Liver (tissue), 9 donors: ENCODE data around the gene EFCAB11. TPM values are rescaled to one million over a fixed set of nuclear protein-coding genes. Genes with fewer than 3 reads are reported as not detected.

Source experiments
- DNase-seq: peaks from one replicate; pipeline ENCODE4 v3.0.0-alpha.2; 2017; ENCODE audit warnings: low spot score
- H3K27ac ChIP-seq, 2 donors: one replicate each; pipeline ENCODE4 v1.7.0; 2013; ENCODE audit warnings: inconsistent platforms in 2 of 2, low read length in 2 of 2, control low read depth in 1 of 2, low read depth in 1 of 2, mild to moderate bottlenecking in 1 of 2
- H3K27me3 ChIP-seq, 4 donors: one replicate each; pipeline versions ENCODE4 v1.6.1 to v1.7.0; 2013; ENCODE audit warnings: low read length in 3 of 4, inconsistent platforms in 1 of 4, mild to moderate bottlenecking in 1 of 4, moderate library complexity in 1 of 4; ENCODE audit not compliant: control insufficient read depth in 4 of 4, insufficient read depth in 4 of 4
- H3K36me3 ChIP-seq, 4 donors: one replicate each; pipeline versions ENCODE4 v1.6.1 to v1.7.0; 2013; ENCODE audit warnings: low read length in 3 of 4, mild to moderate bottlenecking in 3 of 4, low read depth in 1 of 4, moderate library complexity in 1 of 4; ENCODE audit not compliant: control insufficient read depth in 4 of 4, insufficient read depth in 3 of 4
- H3K4me1 ChIP-seq, 4 donors: one replicate each; pipeline versions ENCODE4 v1.6.1 to v1.7.0; 2013; ENCODE audit warnings: low read length in 3 of 4, mild to moderate bottlenecking in 3 of 4, moderate library complexity in 1 of 4; ENCODE audit not compliant: control insufficient read depth in 4 of 4, insufficient read depth in 4 of 4
- H3K4me3 ChIP-seq, 3 donors: one replicate each; pipeline versions ENCODE4 v1.6.1 to v1.7.0; 2013; ENCODE audit warnings: low read length in 3 of 3, control low read depth in 1 of 3, low read depth in 1 of 3, mild to moderate bottlenecking in 1 of 3
- H3K9ac ChIP-seq, 2 donors: one replicate each; pipeline ENCODE4 v1.7.0; 2013; ENCODE audit warnings: low read length in 2 of 2, mild to moderate bottlenecking in 2 of 2, moderate library complexity in 2 of 2, control low read depth in 1 of 2, low read depth in 1 of 2
- H3K9me3 ChIP-seq, 4 donors: one replicate each; pipeline versions ENCODE4 v1.6.1 to v1.7.0; 2013; ENCODE audit warnings: low read length in 3 of 4; ENCODE audit not compliant: control insufficient read depth in 4 of 4
- CTCF ChIP-seq: fragments of 150-350 bp; IDR thresholded peaks from 2 replicates; pipeline ENCODE4 v1.5.1; 2017; ENCODE audit warnings: improper control_type of control experiment, low read depth, low read length; ENCODE audit not compliant: missing input control
- EGR1 ChIP-seq, 2 donors: IDR thresholded peaks; 2 replicates each; pipeline ENCODE4 v1.6.1; 2016 to 2018; ENCODE audit warnings: antibody characterized with exemption in 2 of 2, low read depth in 2 of 2
- FOXA1 ChIP-seq: IDR thresholded peaks from 2 replicates; pipeline ENCODE4 v1.6.1; 2016; ENCODE audit warnings: antibody characterized with exemption
- FOXA2 ChIP-seq: IDR thresholded peaks from 2 replicates; pipeline ENCODE4 v1.6.1; 2016; ENCODE audit warnings: antibody characterized with exemption
- GABPA ChIP-seq, 2 donors: IDR thresholded peaks in 1 of 2; conservative IDR thresholded peaks in 1 of 2; 2 replicates each; pipeline ENCODE4 v1.6.1; 2016; ENCODE audit warnings: antibody characterized with exemption in 2 of 2, mild to moderate bottlenecking in 1 of 2, moderate library complexity in 1 of 2
- HNF4A ChIP-seq, 2 donors: conservative IDR thresholded peaks; 2 replicates each; pipeline ENCODE4 v1.6.1; 2016; ENCODE audit warnings: antibody characterized with exemption in 2 of 2, mild to moderate bottlenecking in 2 of 2
- HNF4G ChIP-seq: IDR thresholded peaks from 2 replicates; pipeline ENCODE4 v1.6.1; 2016; ENCODE audit warnings: antibody characterized with exemption
- JUND ChIP-seq, 2 donors: IDR thresholded peaks; 2 replicates each; pipeline ENCODE4 v1.6.1; 2016; ENCODE audit warnings: antibody characterized with exemption in 2 of 2
- NR2F2 ChIP-seq: IDR thresholded peaks from 2 replicates; pipeline ENCODE4 v1.6.1; 2016; ENCODE audit warnings: antibody characterized with exemption
- RAD21 ChIP-seq, 2 donors: IDR thresholded peaks; 2 replicates each; pipeline ENCODE4 v1.6.1; 2016; ENCODE audit warnings: antibody characterized with exemption in 2 of 2, mild to moderate bottlenecking in 2 of 2
- REST ChIP-seq: IDR thresholded peaks from 2 replicates; pipeline ENCODE4 v1.6.1; 2016; ENCODE audit warnings: antibody characterized with exemption, mild to moderate bottlenecking
- RXRA ChIP-seq, 2 donors: IDR thresholded peaks; 2 replicates each; pipeline ENCODE4 v1.6.1; 2017 to 2018; ENCODE audit warnings: antibody characterized with exemption in 2 of 2, mild to moderate bottlenecking in 1 of 2
- TAF1 ChIP-seq: conservative IDR thresholded peaks from 2 replicates; pipeline ENCODE4 v1.6.1; 2016; ENCODE audit warnings: antibody characterized with exemption, mild to moderate bottlenecking
- YY1 ChIP-seq: IDR thresholded peaks from 2 replicates; pipeline ENCODE4 v1.6.1; 2016; ENCODE audit warnings: antibody characterized with exemption, mild to moderate bottlenecking
- WGBS: extraction: QIAGEN DNeasy Blood & Tissue Kit; methylation state at CpG from one replicate; pipeline ENCODE4 v1.1.7; 2013; 5-methylcytosine and 5-hydroxymethylcytosine counted together
- polyA plus RNA-seq, 2 donors: library from polyadenylated mRNA; stranded (reverse) in 1 of 2; unstranded in 1 of 2; fragments of 200-250 nt in 1 of 2; fragments of >200 nt in 1 of 2; fragmentation: Nextera tagmentation in 1 of 2; extraction: Ambion mirVana in 1 of 2; gene quantifications; one replicate each; pipeline versions ENCODE4 v1.2.1 to v1.2.3, GENCODE V29; 2013 to 2015
- total RNA-seq, 2 donors: library from RNA; depleted of rRNA; stranded (reverse); fragments of >200 nt; gene quantifications; one replicate each; pipeline ENCODE4 v1.2.3, GENCODE V29; 2014
- TF ChIP-seq, protein P1 (sequence below): IDR thresholded peaks from 2 replicates; pipeline ENCODE4 v1.6.1; 2016; ENCODE audit warnings: antibody characterized with exemption
- TF ChIP-seq, protein P2 (sequence below): IDR thresholded peaks from 2 replicates; pipeline ENCODE4 v1.6.1; 2016; ENCODE audit warnings: antibody characterized with exemption
- donor health status: healthy.
- donor health status: healthy.
- donor health status: healthy.
- donor health status: healthy.
- donor health status: healthy.

EFCAB11 gene
- total and polyA plus RNA-seq, 4 donors, result 2.1 to 4.7 (median 3.4) TPM

- H3K27me3 ChIP-seq, result no peaks in the 10 kb centered on the region
- no peak overlapping the region for H3K4me3 ChIP-seq
- H3K9ac ChIP-seq, result no peak overlapping the region
- TF ChIP-seq HNF4G (no peak), EGR1 (IDR thresholded peaks at IDR 0.05; ENCODE audit: low read depth in 2 of 2) (no peak), TAF1 (no peak), JUND (IDR thresholded peaks at IDR 0.05) (no peak), GABPA (IDR thresholded peaks at IDR 0.05 in 1 of 2, conservative IDR thresholded peaks at IDR 0.05 in 1 of 2) (no peak), CTCF (no peak), HNF4A (conservative IDR thresholded peaks at IDR 0.05) (no peak)
- TF ChIP-seq, protein P1, sequence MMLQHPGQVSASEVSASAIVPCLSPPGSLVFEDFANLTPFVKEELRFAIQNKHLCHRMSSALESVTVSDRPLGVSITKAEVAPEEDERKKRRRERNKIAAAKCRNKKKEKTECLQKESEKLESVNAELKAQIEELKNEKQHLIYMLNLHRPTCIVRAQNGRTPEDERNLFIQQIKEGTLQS, result no peak
- TF ChIP-seq, protein P2, sequence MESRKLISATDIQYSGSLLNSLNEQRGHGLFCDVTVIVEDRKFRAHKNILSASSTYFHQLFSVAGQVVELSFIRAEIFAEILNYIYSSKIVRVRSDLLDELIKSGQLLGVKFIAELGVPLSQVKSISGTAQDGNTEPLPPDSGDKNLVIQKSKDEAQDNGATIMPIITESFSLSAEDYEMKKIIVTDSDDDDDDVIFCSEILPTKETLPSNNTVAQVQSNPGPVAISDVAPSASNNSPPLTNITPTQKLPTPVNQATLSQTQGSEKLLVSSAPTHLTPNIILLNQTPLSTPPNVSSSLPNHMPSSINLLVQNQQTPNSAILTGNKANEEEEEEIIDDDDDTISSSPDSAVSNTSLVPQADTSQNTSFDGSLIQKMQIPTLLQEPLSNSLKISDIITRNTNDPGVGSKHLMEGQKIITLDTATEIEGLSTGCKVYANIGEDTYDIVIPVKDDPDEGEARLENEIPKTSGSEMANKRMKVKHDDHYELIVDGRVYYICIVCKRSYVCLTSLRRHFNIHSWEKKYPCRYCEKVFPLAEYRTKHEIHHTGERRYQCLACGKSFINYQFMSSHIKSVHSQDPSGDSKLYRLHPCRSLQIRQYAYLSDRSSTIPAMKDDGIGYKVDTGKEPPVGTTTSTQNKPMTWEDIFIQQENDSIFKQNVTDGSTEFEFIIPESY, result no peak
- H3K27ac ChIP-seq, result no peak overlapping the region
- H3K36me3 ChIP-seq, result no peaks in the 10 kb centered on the region
- 89% methylated on average over 7 of the region's 7 CpGs for WGBS
- no peaks in the 10 kb centered on the region for H3K9me3 ChIP-seq
- DNase-seq, result no peak
- no peaks in the 10 kb centered on the region for H3K4me1 ChIP-seq
Measured at GRCh38 chr14:89773151-89773550, 181.4 kb downstream of the EFCAB11 start.

DNA sequence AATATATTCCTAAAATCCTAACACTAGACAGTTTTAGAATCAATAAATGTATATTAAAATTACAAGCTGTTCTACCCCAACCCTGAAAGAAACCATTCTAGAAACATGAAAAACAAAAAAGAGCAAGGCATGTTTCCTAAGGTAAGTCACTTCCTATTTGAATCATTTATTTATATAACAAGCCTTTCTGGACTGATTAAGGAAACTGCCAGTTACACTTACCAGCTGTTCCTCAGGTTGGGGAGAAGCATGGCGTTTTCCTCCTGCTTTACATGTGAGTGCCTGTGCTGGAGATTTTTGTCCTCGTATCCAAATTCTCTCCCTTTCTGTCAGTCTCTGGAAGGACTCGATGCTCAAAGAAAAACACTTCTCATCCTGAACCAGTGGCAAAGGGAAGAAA is 183.3 kb downstream of the EFCAB11 start:
- 76% methylated on average over 3 of the region's 3 CpGs for WGBS
- H3K4me3 ChIP-seq, result no peak overlapping the region
- TF ChIP-seq FOXA1 (no peak), TAF1 (no peak), REST (no peak), EGR1 (IDR thresholded peaks at IDR 0.05; ENCODE audit: low read depth in 2 of 2) (no peak), JUND (IDR thresholded peaks at IDR 0.05) (no peak), FOXA2 (no peak), NR2F2 (no peak), HNF4G (no peak), RXRA (IDR thresholded peaks at IDR 0.05) (no peak), CTCF (no peak), YY1 (no peak), HNF4A (conservative IDR thresholded peaks at IDR 0.05) (no peak), RAD21 (IDR thresholded peaks at IDR 0.05) (no peak), GABPA (IDR thresholded peaks at IDR 0.05 in 1 of 2, conservative IDR thresholded peaks at IDR 0.05 in 1 of 2) (no peak)
- TF ChIP-seq, protein P1, result no peak
- TF ChIP-seq, protein P2, result no peak

More for the DNA sequence above, 183.3 kb downstream of the EFCAB11 start:
- no peaks in the 10 kb centered on the region for H3K9me3 ChIP-seq
- peaks cover 0 to 2% (median 0%) of the 10 kb centered on the region in 4 donors for H3K4me1 ChIP-seq
- H3K27ac ChIP-seq, result no peak overlapping the region
- H3K36me3 ChIP-seq, result no peaks in the 10 kb centered on the region
- no peak overlapping the region for H3K9ac ChIP-seq
- DNase-seq, result no peak
- no peaks in the 10 kb centered on the region for H3K27me3 ChIP-seq
